Activated CD4-positive, alpha-beta T cell treated with anti-CD3 and anti-CD28 coated beads for 48 hours (primary cell): ENCODE results near the gene KCNH1.

Source experiments
- DNase-seq: peaks from one replicate; pipeline ENCODE4 v3.0.0-alpha.2; 2020

KCNH1 gene

GRCh38 chr1:210918893-210919292 lies 215.1 kb downstream of the KCNH1 start:
- no peak for DNase-seq

DNA sequence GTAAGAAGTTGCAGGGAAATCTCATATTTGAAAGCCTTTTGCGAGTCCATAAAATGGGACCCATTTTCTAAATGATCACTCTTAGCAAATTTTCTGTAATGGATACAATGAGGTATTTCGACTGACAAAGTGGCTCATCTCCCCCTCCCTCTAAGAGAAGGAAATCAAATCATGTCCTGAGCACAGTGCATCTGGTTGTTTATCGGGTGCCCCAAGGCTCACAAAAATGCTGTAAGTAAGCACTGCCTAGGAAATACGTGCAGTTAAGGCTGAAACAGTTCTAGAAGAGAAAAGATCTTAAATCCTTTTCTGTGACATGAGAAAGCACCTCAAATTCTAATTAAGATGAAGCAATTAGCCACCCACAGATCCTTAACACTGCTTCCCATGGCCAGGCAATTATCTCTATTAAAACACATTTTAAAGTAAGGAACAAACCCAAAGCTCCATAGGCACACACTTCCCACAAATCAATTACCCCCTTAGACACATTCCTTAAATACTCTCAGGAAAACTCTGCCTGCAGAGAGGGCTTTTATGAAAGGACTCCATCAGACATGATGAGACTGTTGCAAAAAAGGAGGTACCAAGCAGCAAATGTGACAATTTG lies 216.3 kb downstream of the KCNH1 start:
- no peak for DNase-seq

DNA sequence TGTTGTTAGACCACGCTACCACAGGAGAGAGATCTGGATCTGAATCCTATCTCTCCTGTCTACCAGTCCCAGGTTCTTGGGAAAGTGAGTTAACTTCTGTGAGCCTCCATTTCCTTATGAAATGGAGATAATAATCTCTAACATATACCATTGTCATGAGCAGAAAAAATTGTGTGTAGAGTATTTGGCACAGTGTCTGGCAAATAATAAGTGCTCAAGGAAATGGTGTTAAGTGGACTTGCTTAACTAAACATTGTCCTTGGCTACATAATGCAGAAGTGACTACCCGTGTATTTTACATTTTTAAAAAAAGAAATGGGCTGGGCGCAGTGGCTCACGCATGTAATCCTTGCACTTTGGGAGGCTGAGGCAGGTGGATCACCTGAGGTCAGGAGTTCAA lies 217.4 kb downstream of the KCNH1 start:
- no peak for DNase-seq

DNA sequence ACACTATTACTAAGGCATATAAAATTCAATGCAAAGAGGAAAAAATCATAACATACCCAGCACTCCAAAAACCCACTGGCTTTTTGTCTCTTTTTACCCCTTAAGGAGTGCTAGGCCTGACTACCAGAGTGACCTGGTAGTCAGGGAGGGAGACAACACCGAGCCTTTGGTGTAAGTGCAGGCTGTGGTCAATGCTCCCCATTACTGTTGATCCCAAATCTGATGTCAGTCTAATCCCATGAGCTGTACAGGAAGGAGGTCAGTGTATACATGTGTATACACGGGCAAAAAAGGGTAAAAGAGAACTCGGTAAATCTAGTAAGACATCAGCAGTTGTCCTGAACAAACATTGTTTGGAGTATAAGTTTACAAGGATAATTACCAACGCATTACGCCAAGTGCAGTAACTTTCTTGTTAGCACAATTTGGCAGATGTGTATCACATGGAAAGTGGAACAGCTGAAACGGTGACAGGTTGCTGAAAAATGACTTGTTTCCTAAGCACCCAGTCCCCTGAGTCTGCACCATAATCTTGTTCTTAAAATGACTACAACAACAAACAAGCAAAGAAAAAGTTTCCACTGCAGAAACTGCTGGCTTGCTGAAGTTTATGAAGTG lies 217.9 kb downstream of the KCNH1 start:
- no peak for DNase-seq

DNA sequence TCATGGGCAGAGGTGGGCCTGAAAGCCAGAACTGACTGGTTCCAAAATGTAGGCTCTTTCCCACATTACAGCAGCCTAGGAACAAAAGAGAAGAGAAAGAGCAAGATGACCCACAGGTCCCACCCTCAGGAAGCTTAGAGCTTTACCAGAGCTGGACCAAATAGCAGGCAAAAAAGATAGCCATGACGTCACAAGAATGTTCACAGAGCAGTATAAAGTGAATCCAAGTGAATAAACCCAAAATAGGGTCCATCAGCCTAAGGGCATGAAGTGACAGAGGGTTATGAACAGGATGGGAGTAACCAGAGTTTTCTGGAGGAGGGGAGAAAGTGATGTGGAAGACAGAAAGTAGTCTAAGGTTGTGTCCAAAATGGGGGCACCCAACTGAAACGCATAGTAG lies 221.2 kb downstream of the KCNH1 start:
- no peak for DNase-seq

- no peak for DNase-seq
Measured at GRCh38 chr1:210910020-210910575, 223.8 kb downstream of the KCNH1 start.

DNA sequence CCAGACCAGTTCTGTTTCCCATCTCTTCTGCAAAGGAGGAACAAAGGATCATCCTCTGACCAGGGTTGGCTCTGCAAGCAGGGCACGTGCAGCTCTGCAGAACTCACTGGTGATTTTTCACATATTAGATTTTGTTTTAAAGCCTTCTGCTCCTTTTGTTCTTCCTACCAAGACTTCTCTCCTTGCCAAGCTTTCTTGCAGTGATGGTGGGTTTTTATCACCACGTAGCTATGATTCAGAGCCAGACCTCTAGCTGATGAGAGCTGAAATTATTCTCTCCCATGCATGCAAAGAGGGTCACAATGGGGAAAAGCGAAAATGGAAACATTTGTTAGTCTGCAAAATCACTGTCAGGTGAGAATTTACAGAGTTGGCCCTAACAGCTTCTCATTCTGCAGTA lies 225.2 kb downstream of the KCNH1 start:
- DNase-seq, result no peak

DNA sequence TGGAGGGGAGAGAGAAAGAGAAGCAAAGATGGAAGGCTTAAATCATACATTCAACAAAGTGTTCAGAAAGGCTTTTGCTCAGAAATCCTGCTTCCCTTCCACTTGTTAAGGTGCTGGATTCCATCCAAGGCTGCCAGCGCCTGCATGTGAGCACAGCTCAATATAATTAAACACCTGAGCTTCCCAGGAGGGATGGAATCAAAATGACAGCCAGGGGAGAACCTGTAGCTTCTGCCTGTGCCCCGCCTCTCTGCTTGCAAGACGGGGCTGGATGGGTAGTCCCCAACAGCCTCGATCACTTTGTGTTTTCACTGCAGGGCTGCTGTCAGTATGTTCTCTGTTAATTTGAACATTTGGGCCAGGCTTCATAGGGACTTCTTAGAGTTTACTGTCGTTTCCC lies 225.7 kb downstream of the KCNH1 start:
- DNase-seq, result no peak

- no peak for DNase-seq
Measured at GRCh38 chr1:210907251-210907805, 226.6 kb downstream of the KCNH1 start.

DNA sequence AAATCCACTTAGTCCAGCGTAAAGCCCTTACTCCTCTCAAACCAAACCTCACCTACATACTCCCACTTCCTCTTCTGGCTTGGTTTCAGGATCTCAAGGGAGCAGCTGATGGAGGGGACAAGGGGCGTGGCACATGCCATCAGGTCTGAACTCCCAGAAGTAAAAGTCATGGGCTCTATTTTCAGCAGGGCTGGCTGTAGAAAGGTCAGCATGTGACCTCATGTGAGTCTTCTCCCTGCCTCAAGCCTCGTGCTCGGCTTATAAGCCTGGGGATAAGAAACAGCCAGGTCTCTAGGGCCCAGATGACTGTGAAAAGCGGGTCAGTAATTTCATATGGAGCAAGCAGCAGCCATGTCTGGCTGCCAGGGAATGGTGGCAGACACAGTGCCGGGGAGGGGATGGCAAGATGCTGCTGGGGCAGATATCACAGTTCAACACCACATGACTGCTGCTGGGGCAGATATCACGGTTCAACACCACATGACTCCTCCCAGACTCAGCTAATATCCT lies 227.9 kb downstream of the KCNH1 start:
- no peak for DNase-seq

GRCh38 chr1:210905365-210905904 lies 228.5 kb downstream of the KCNH1 start:
- DNase-seq, result no peak

- DNase-seq, result no peak
Measured at GRCh38 chr1:210901981-210902770, 231.8 kb downstream of the KCNH1 start.

DNA sequence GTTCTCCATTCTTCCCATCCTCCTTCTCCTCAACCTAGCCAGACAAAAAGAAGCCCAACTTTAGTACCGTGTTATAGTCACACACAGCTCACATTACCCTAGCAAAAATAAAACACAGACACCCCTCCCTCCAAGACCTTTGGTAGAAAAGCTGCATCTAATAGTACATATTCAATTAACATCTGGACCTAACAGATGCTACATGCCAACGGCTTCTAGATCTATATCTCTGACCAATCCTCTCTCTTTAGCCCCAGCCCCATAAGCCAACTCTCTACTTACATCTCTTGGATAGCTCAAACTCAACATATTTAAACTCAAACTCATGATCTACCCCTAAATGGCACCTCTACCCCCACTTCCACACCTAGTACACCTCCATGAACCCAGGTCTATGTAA lies 233.1 kb downstream of the KCNH1 start:
- DNase-seq, result no peak

DNA sequence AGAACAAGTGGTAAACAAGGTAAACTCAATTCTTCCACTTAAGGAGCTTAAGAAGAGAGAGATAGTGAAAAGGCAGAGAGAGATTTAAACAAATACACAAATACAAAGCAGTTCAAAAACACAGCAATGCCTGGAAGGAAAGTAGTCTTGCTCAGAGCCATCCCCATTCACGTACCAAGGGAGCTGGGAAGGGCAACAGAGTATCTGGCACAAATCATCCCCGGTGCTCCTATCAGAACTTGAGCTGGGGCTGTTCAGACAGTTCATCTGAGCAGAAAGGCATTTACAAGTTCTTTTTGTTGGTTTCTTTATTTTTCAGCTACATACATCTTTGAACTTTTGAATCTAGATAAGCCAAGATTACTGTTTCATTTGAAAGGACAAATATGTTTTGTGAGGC lies 233.9 kb downstream of the KCNH1 start:
- DNase-seq, result no peak

- DNase-seq, result no peak
Measured at GRCh38 chr1:210899676-210900075, 234.3 kb downstream of the KCNH1 start.

- DNase-seq, result no peak
Measured at GRCh38 chr1:210898473-210898872, 235.5 kb downstream of the KCNH1 start.

GRCh38 chr1:210883821-210884220 lies 250.1 kb downstream of the KCNH1 start:
- no peak for DNase-seq

- DNase-seq, result no peak
Measured at GRCh38 chr1:210882414-210883221, 251.3 kb downstream of the KCNH1 start.

GRCh38 chr1:210878564-210878963 lies 255.4 kb downstream of the KCNH1 start:
- no peak for DNase-seq

GRCh38 chr1:210876275-210876674 lies 257.7 kb downstream of the KCNH1 start:
- DNase-seq, result no peak

GRCh38 chr1:210866532-210866931 lies 267.4 kb downstream of the KCNH1 start:
- DNase-seq, result no peak

- no peak for DNase-seq
Measured at GRCh38 chr1:210857705-210858104, 276.2 kb downstream of the KCNH1 start.
